Nephron progenitor cell (in vitro differentiated cells): ENCODE data around the gene DNAAF5.
"Not testable (repeated sequence)": the region's sequence is repeated elsewhere in the genome, so short reads cannot be mapped to it uniquely, and the experiment has no call there.

Experiments used
- DNase-seq: peaks from one replicate; pipeline ENCODE4 v3.0.0; 2021
- H3K27ac Mint-ChIP-seq: 2 replicates; pipeline ENCODE4 v1.8.0; 2021; ENCODE audit warnings: mild to moderate bottlenecking, moderate library complexity, mixed read lengths
- H3K27me3 Mint-ChIP-seq: 2 replicates; pipeline ENCODE4 v1.8.0; 2021; ENCODE audit warnings: mild to moderate bottlenecking, low read depth, mixed read lengths; ENCODE audit not compliant: poor library complexity
- H3K36me3 Mint-ChIP-seq: 2 replicates; pipeline ENCODE4 v1.8.0; 2021; ENCODE audit warnings: low read depth, mixed read lengths
- H3K4me1 Mint-ChIP-seq: 2 replicates; pipeline ENCODE4 v1.8.0; 2021; ENCODE audit warnings: mixed read lengths
- H3K4me3 Mint-ChIP-seq: 2 replicates; pipeline ENCODE4 v1.8.0; 2021; ENCODE audit warnings: mild to moderate bottlenecking, moderate library complexity, mixed read lengths
- H3K9me3 Mint-ChIP-seq: 2 replicates; pipeline ENCODE4 v1.8.0; 2021; ENCODE audit warnings: mild to moderate bottlenecking, moderate library complexity, mixed read lengths
- CTCF ChIP-seq: fragments of 200-600 bp; sonication (generic); IDR thresholded peaks from 2 replicates; pipeline ENCODE4 v1.5.0; 2021; ENCODE audit warnings: antibody characterized with exemption

Gene DNAAF5

DNA sequence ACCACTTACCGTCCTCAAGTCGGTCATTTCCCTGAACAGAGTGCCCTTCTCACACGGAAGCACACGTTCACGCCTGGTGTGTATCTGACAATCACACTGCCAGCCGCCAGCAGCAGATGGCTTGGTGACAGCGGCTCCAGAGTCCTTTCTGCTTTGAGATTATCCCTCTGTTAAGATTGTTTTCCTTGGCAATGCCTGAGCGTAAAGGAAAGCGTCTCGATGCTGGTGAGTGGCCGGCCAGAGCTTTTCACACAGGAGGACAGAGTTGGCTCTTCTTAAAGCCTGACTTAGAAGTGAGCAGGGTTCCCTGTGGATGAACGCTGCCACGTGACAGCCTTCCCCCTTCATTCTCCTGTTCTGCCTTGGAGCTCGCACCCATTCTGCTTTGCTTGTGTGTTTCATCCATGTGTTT, 22.6 kb downstream of the DNAAF5 start:
- H3K36me3 Mint-ChIP-seq: peaks cover 41% of the 10 kb centered on the region
- no peaks in the 10 kb centered on the region for H3K27me3 Mint-ChIP-seq
- no peak for DNase-seq
- peak overlapping the region; percentile 50 for H3K27ac Mint-ChIP-seq
- H3K4me1 Mint-ChIP-seq: peaks cover 16% of the 10 kb centered on the region
- no peaks in the 10 kb centered on the region for H3K9me3 Mint-ChIP-seq
- TF ChIP-seq CTCF: no peak
- no peak overlapping the region for H3K4me3 Mint-ChIP-seq

DNA sequence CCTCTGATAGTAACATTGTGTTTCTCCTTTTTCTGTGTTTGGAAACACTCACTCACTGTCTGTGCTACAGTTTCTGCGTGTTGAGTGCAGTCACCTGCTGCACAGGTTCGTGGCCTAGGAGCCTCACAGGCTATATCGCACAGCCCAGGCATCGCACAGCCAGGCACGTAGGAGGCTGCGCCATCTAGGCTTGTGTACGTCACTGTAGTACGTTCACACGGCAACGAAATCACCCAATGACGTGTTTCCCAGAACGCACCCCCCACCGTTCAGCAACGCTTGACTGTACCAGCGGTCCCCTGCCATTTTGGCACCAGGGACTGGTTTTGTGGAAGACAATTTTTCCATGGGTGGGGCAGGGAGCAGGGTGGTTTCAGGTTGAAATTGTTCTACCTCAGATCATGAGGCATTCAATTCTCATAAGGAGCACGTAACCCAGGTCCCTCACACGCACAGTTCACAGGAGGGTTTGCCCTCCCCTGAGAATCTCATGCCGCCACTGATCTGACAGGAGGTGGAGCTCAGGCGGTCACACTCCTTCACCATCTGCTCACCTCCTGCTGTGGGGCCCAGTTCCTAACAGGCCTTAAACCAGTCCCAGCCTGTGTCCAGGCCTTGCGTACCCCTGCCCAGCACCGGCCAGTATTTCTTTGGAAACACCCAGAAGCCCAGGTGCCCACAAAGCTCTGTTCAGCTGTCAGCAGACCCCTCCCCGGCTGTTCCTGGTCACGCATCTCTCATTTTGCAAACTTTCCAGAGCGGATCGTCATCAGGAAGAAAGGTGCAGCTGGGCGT, 23.8 kb downstream of the DNAAF5 start:
- Mint-ChIP-seq H3K9me3 (no peaks in the 10 kb centered on the region), H3K4me1 (peaks cover 16% of the 10 kb centered on the region), H3K36me3 (peaks cover 41% of the 10 kb centered on the region), H3K27ac (peak overlapping the region; percentile 45), H3K27me3 (no peaks in the 10 kb centered on the region), H3K4me3 (no peak overlapping the region)
- DNase-seq: no peak
- no peak for TF ChIP-seq CTCF

DNA sequence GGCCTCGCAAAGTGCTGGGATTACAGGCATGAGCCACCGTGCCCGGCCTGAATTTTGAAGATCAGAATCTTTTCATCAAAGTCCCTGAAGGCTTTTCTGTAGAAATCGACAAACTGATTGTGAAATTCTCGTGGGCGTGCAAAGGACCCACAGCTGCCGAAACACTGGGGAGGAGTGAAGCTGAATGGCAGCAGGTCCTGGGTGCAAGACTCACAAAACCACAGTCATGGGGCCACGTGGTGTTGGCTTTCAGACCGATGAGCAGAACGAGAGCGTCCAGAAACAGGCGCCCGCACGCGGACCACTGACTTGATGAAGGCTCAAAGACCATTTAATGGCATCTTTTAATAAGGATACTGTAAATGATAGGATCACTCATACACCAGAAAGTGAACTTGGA, 25.3 kb downstream of the DNAAF5 start:
- no peak for DNase-seq

GRCh38 chr7:752256-752655, 25.8 kb downstream of the DNAAF5 start:
- Mint-ChIP-seq H3K4me1 (peaks cover 16% of the 10 kb centered on the region), H3K36me3 (peaks cover 46% of the 10 kb centered on the region)
- not testable (repeated sequence) for H3K4me3 Mint-ChIP-seq, H3K27me3 Mint-ChIP-seq, H3K9me3 Mint-ChIP-seq, DNase-seq, H3K27ac Mint-ChIP-seq

More for the DNA sequence above, 25.3 kb downstream of the DNAAF5 start:
- no peaks in the 10 kb centered on the region for H3K27me3 Mint-ChIP-seq
- peaks cover 46% of the 10 kb centered on the region for H3K36me3 Mint-ChIP-seq
- H3K27ac Mint-ChIP-seq: no peak overlapping the region
- H3K4me1 Mint-ChIP-seq: peaks cover 16% of the 10 kb centered on the region
- TF ChIP-seq CTCF: no peak
- no peaks in the 10 kb centered on the region for H3K9me3 Mint-ChIP-seq
- H3K4me3 Mint-ChIP-seq: no peak overlapping the region

- H3K4me3 Mint-ChIP-seq: no peak overlapping the region
- peaks cover 52% of the 10 kb centered on the region for H3K36me3 Mint-ChIP-seq
These were observed 26.7 kb downstream of the DNAAF5 start for GRCh38 chr7:753190-753589.

More at GRCh38 chr7:753190-753589, 26.7 kb downstream of the DNAAF5 start:
- no peak for DNase-seq
- Mint-ChIP-seq H3K27me3 (no peaks in the 10 kb centered on the region), H3K4me1 (peaks cover 16% of the 10 kb centered on the region), H3K9me3 (no peaks in the 10 kb centered on the region), H3K27ac (peak overlapping the region; percentile 17)
- no peak for TF ChIP-seq CTCF
